Measurements from ENCODE around the gene FAM107A. TPM values are rescaled to one million over a fixed set of nuclear protein-coding genes. Genes with fewer than 3 reads are reported as not detected.

Gene FAM107A
- total and polyA plus RNA-seq, 2 of the 13 experiments (the other 11 are each of a cell fraction or from before 2014, with no cell fraction given): not detected

- in situ Hi-C loops (cut with HindIII; ENCODE audit: extremely low pct_ligation_motif_present, low pct_unique_long_range_greater_than_20kb) (no loop called here), intact Hi-C loops (cut with micrococcal nuclease; ENCODE audit: unreplicated experiment) (no loop called here)
- ATAC-seq (no peak), DNase-seq (ENCODE audit: low spot score) (no peak), FAIRE-seq (peak; percentile 28)
- H3K27me3 ChIP-seq (ENCODE audit: control insufficient read depth in 1 of 2, insufficient read depth in 2 of 2, low read length in 2 of 2): no peaks in the 10 kb centered on the region
- POLR2A ChIA-PET: no interaction called here
- TF ChIP-seq ZBED4 (CRISPR knock-in tag; IDR thresholded peaks at IDR 0.05; ENCODE audit: borderline replicate concordance) (no peak), NFRKB (IDR thresholded peaks at IDR 0.05) (no peak), HNRNPK (IDR thresholded peaks at IDR 0.05; ENCODE audit: low read depth, low read length, poor library complexity, severe bottlenecking) (no peak), RELA (CRISPR knock-in tag; IDR thresholded peaks at IDR 0.05) (no peak), ZNF598 (CRISPR knock-in tag; IDR thresholded peaks at IDR 0.05; ENCODE audit: borderline replicate concordance) (no peak), ZNF234 (CRISPR knock-in tag; conservative IDR thresholded peaks at IDR 0.05) (no peak)
- no TSS peak for BruUV-seq (replicated peaks)
- H3K79me2 ChIP-seq (ENCODE audit: insufficient read depth, low read length): no peaks in the 10 kb centered on the region
- CTCF ChIA-PET (ENCODE audit: low intra/inter-chr PET ratio, low total read pairs): no interaction called here
- 3% methylated on average over 5 of the region's 5 CpGs for WGBS (ENCODE audit: low lambda C conversion rate)
- H3K4me1 ChIP-seq (ENCODE audit: insufficient read depth, low read length): peaks cover 12% of the 10 kb centered on the region
- no peak overlapping the region for H3K27ac ChIP-seq (ENCODE audit: extremely low read length, insufficient read depth, low read length)
- no peak overlapping the region for H3K9ac ChIP-seq (ENCODE audit: insufficient read depth, low read depth, low read length)
- H3K4me2 ChIP-seq (ENCODE audit: low read depth, low read length): no peak overlapping the region
- no peaks in the 10 kb centered on the region for H3K9me3 ChIP-seq (ENCODE audit: low read length)
- no peaks in the 10 kb centered on the region for H4K20me1 ChIP-seq (ENCODE audit: insufficient read depth, low read length)
- no peaks in the 10 kb centered on the region for H3K36me3 ChIP-seq (replicated peaks in 1 of 2; ENCODE audit: control insufficient read depth in 1 of 2, insufficient read depth in 2 of 2, low read length in 2 of 2)
- no peak overlapping the region for H2AFZ ChIP-seq (ENCODE audit: low read length)
- H3K4me3 ChIP-seq (replicated peaks in 1 of 3; ENCODE audit: insufficient read depth in 1 of 3, low read depth in 2 of 3, low read length in 3 of 3): no peak overlapping the region
These were observed 16.9 kb upstream of the FAM107A start for GRCh38 chr3:58594117-58594516.

Measured in HepG2 (cell line).